GM21723 (cell line): ENCODE results near the gene MYO16.

Experiments used
- ATAC-seq: cut with Tn5 transposase; IDR thresholded peaks from one replicate; pipeline ENCODE4 v1.9.1; 2021; ENCODE audit warnings: mild to moderate bottlenecking, moderate library complexity; ENCODE audit not compliant: unreplicated experiment

Gene MYO16

GRCh38 chr13:108787700-108788414, 158.4 kb downstream of the MYO16 start:
- ATAC-seq: no peak

- no peak for ATAC-seq
These were observed 160.1 kb downstream of the MYO16 start for GRCh38 chr13:108789476-108789875.

GRCh38 chr13:108795841-108796240, 166.4 kb downstream of the MYO16 start:
- no peak for ATAC-seq

GRCh38 chr13:108797354-108797753, 167.9 kb downstream of the MYO16 start:
- ATAC-seq: no peak

GRCh38 chr13:108807841-108808240, 178.4 kb downstream of the MYO16 start:
- ATAC-seq: no peak

- ATAC-seq: no peak
These were observed 182.8 kb downstream of the MYO16 start for GRCh38 chr13:108812165-108812564.

DNA sequence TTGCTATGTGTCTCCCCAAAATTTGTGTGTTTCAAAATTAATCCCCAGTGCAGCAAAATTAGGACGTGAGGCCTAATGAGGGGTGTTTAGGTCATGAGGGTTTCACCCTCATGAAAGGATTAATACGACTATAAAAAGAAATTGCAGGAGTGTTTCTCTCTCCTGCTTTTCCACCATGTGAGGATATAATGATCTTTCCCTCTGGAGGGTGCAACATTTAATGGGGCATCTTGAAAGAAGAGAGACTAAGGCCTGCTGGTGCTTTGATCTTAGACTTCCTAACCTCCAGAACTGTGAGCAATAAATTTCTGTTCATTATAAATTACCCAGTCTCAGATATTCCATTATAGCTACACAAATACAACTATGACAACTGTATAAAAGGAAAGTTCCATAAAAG, 183.2 kb downstream of the MYO16 start:
- no peak for ATAC-seq

GRCh38 chr13:108813587-108814170, 184.3 kb downstream of the MYO16 start:
- no peak for ATAC-seq

DNA sequence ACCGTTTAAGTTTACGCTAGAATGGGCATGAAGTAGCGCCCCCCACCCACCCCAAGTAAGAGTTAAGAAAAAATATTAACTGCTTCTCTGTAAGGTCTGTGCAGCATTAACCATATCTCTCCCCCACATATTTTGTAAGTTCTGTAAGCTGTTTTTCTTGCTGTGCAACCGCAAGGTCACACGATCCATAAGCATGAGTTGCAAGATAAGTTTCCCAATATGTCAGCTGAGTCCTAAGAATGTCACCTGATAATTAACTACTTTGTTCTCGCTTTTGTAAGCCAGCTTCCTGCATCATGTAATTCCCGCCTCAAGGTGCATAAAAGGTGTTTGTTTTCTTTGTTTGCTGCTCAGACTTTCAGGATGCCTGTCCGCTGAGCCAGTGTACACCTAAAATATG, 187.0 kb downstream of the MYO16 start:
- ATAC-seq: no peak

GRCh38 chr13:108827646-108828045, 198.2 kb downstream of the MYO16 start:
- ATAC-seq: no peak

DNA sequence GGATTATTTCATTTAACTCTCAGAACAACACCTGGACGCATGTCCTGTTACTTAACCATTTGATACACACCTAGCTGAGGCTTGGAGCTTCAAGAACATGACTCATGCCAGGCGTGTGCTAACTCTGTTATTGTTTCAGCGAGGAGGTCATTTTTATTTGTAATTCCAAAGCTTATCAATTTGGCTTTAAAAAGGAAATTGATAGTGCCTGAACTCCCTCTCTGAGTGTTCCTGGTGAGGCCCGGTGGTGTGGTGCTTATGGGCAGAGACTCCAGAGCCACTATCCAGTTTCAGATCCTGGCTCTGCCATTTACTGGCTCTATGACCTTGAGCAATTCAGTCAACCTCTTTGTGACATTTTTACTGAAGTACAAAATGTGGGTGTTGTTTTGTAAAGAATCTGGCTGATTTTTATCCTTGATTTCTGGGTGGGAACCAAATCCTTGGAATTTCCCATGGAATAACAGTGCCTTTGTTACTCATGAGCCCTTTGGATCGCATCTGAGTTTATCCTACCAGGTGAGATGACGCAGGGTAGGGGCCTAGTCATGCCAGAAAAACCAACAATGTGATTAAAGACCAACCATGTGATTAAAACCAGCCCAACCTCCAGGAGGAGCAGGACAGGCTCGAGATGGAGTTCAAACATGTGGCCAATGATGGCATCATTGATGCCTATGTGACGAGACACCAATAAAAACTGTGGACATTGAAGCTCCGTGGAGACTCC, 198.8 kb downstream of the MYO16 start:
- ATAC-seq: no peak

- no peak for ATAC-seq
These were observed 201.5 kb downstream of the MYO16 start for GRCh38 chr13:108830916-108831315.

- no peak for ATAC-seq
These were observed 204.1 kb downstream of the MYO16 start for GRCh38 chr13:108833531-108833930.

DNA sequence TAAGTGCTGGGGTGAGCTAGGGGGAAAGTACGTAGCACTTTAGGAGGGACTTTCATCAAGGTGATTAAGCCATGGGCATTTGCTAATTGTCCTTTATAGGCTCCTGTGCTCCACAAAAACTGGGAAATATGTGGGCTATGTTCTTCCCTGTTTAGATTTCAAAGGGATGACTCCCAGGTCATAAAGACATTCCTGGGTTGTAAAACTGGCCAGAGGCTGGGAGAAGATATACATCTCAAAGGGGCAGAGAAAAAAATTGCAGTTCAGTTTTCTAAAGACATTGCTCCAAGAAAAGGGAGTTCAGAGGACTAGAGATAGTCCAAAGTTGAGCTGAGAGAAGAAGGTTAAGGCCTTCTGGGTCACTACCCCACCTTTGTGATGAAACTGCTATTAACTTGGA, 204.8 kb downstream of the MYO16 start:
- ATAC-seq: no peak

DNA sequence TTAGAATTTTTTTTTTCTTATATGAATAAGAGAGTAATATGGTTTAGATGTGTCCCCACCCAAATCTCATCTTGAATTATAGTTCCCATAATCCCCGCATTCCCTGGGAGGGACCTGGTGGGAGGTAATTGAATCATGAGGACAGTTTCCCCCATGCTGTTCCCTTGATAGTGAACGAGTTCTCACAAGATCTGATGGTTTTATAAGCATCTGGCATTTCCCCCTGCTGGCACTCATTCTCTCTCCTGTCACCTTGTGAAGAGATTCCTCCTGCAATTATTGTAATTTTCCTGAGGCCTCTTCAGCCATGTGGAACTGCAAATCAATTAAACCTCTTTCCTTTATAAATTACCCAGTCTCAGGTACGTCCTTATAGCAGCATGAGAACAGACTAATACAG, 205.7 kb downstream of the MYO16 start:
- no peak for ATAC-seq

DNA sequence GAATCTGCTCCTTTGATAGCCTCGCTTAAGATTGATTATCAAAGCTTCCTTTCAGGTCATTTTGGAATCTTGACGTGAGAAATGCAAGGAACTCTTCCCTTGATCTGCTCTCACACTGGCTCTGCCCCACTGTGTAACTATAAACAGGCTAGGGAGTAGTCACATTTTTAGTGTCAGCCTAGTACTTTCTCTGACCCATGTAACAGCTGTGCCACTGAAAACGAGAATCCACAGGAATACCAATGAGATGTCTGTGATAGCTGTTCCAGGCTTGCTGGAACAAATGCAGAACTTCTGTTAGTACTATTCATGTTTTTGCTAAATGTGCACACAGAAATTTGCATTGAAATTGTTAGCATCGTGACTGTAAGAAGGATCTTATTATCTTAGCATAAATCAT, 221.3 kb downstream of the MYO16 start:
- no peak for ATAC-seq

GRCh38 chr13:108851660-108852059, 222.2 kb downstream of the MYO16 start:
- ATAC-seq: no peak

- ATAC-seq: no peak
These were observed 223.6 kb downstream of the MYO16 start for GRCh38 chr13:108853031-108853430.

DNA sequence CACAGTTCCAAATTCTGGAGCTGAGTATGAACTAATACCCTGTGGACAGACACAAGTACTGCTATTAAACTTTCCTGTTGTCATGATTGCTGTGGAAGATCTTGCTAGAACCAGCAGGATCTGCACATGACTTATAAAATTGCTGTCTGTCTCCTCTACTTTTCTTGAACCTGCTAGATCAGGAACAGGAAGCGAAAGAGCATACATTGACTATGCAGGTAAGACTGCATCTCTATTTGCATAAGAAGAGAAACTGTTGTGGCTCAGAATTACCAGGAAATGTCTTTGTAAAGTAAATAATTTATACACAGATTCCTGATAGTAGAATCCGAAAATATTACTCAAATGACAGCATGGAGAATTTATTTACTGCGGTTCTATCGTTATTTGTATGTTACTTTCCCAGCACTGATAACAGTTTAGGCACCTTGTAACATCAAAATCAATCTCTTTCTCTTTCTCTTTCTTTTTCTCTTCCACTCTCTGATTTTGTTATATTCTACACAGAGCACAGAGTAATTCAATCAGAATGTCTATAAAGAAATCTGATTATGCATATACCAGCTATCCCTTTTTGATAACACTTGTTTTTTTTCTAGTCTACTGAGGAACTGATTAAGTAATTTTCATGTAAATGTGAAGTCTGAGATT, 226.5 kb downstream of the MYO16 start:
- ATAC-seq: peak; percentile 94

DNA sequence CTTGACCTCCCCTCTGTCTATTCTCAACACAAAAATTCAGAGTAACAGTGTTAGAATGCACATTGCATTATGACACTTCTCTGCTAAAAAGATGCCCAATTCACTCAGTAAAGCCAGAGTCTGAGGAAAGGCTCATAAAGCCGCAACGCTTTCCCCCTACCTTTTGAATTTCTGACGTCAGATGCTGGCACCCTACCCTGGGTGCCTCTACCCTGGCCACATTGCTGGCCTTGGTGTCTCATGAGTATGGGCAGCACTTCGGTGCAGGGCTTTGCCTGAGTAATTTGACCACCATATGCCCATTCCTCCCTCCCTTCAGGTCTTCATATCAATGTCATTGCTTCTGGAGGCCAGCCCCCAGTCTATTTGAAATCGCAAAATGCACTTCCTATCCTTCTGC, 229.3 kb downstream of the MYO16 start:
- no peak for ATAC-seq

DNA sequence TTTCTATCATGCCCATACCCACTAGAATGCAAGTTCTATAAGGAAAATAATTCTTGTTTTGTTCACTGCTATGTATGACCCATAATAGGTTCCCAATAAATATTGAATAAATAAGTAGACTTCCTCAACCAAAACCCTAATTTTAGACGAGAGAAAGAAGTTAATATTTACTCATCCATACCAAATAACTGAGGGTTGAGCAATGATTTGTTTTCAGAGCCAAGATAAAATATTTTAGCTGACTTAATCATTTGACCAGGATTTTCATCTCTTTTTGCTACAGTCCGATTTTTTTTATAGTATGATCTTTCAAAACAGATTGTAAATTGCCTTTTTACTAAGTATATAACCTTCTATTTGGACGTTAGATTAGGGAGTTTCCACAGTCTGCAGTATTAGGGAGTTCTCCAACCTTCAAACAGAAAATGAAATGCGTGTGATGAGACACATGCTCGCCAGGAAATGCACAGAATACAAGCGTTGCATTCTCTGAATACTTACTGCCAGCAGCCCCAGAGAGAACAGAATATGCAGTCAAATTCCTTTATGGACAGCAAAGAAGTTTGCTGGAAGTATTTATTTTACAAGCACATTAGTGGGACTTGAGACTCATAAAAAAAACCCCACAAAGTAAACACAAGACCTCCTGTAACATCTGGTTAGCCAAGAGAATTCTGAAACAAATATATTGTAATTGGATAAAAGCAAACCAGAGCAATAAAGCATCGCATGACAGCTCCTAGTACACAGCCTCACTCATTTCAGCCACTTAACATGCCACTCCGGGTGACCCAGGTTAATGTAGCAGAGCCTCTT, 230.0 kb downstream of the MYO16 start:
- ATAC-seq: no peak
